Mononuclear cell (primary cell): Measurements from ENCODE around the gene RELB. TPM values are rescaled to one million over a fixed set of nuclear protein-coding genes. Genes with fewer than 3 reads are reported as not detected.

Experiments used
- H3K27me3 ChIP-seq: 2 replicates; pipeline ENCODE4 v1.6.0; 2011; ENCODE audit warnings: low read length, control low read depth; ENCODE audit not compliant: insufficient read depth
- H3K4me1 ChIP-seq: 2 replicates; pipeline ENCODE4 v1.5.1; 2011; ENCODE audit warnings: mild to moderate bottlenecking, low read length, control low read depth; ENCODE audit not compliant: insufficient read depth
- H3K4me3 ChIP-seq: 2 replicates; pipeline ENCODE4 v1.5.1; 2011; ENCODE audit warnings: mild to moderate bottlenecking, low read length, moderate library complexity
- H3K9me3 ChIP-seq: 2 replicates; pipeline ENCODE4 v1.5.1; 2011; ENCODE audit warnings: low read depth, mild to moderate bottlenecking, control low read depth, low read length
- total RNA-seq: library from RNA; depleted of rRNA; stranded (reverse); fragments of >200 nt; gene quantifications from one replicate; pipeline ENCODE4 v1.2.3, GENCODE V29; 2012

The RELB gene
- total RNA-seq, 1 donor = 42.9 TPM

- H3K4me1 ChIP-seq = no peaks in the 10 kb centered on the region
- H3K9me3 ChIP-seq = no peaks in the 10 kb centered on the region
- no peaks in the 10 kb centered on the region for H3K27me3 ChIP-seq
- H3K4me3 ChIP-seq = no peak overlapping the region
Observed at GRCh38 chr19:44973982-44974735, 27.1 kb upstream of the RELB start.

- no peaks in the 10 kb centered on the region for H3K4me1 ChIP-seq
- no peaks in the 10 kb centered on the region for H3K9me3 ChIP-seq
- no peaks in the 10 kb centered on the region for H3K27me3 ChIP-seq
- no peak overlapping the region for H3K4me3 ChIP-seq
Observed at GRCh38 chr19:44974857-44975256, 26.4 kb upstream of the RELB start.

GRCh38 chr19:44975444-44975843 lies 25.8 kb upstream of the RELB start:
- H3K4me1 ChIP-seq = no peaks in the 10 kb centered on the region
- H3K4me3 ChIP-seq = no peak overlapping the region
- H3K27me3 ChIP-seq = no peaks in the 10 kb centered on the region
- H3K9me3 ChIP-seq = no peaks in the 10 kb centered on the region

GRCh38 chr19:44984005-44984404 lies 17.3 kb upstream of the RELB start:
- no peak overlapping the region for H3K4me3 ChIP-seq

GRCh38 chr19:44985445-44985844 lies 15.8 kb upstream of the RELB start:
- Histone ChIP-seq H3K9me3 (no peaks in the 10 kb centered on the region), H3K27me3 (no peaks in the 10 kb centered on the region), H3K4me1 (no peaks in the 10 kb centered on the region), H3K4me3 (no peak overlapping the region)

More at GRCh38 chr19:44984005-44984404, 17.3 kb upstream of the RELB start:
- Histone ChIP-seq H3K4me1 (no peaks in the 10 kb centered on the region), H3K27me3 (no peaks in the 10 kb centered on the region), H3K9me3 (no peaks in the 10 kb centered on the region)

GRCh38 chr19:44986389-44986788 lies 14.9 kb upstream of the RELB start:
- Histone ChIP-seq H3K9me3 (no peaks in the 10 kb centered on the region), H3K27me3 (no peaks in the 10 kb centered on the region), H3K4me3 (no peak overlapping the region), H3K4me1 (no peaks in the 10 kb centered on the region)

- H3K4me3 ChIP-seq = no peak overlapping the region
Observed at GRCh38 chr19:44987148-44987675, 14.1 kb upstream of the RELB start.

GRCh38 chr19:44988273-44988672 lies 13.0 kb upstream of the RELB start:
- H3K27me3 ChIP-seq = no peaks in the 10 kb centered on the region
- no peak overlapping the region for H3K4me3 ChIP-seq
- H3K9me3 ChIP-seq = no peaks in the 10 kb centered on the region
- no peaks in the 10 kb centered on the region for H3K4me1 ChIP-seq

More at GRCh38 chr19:44987148-44987675, 14.1 kb upstream of the RELB start:
- Histone ChIP-seq H3K9me3 (no peaks in the 10 kb centered on the region), H3K27me3 (no peaks in the 10 kb centered on the region), H3K4me1 (no peaks in the 10 kb centered on the region)

GRCh38 chr19:44988896-44989556 lies 12.2 kb upstream of the RELB start:
- H3K27me3 ChIP-seq = no peaks in the 10 kb centered on the region
- no peaks in the 10 kb centered on the region for H3K9me3 ChIP-seq
- H3K4me1 ChIP-seq = no peaks in the 10 kb centered on the region
- H3K4me3 ChIP-seq = no peak overlapping the region

GRCh38 chr19:44990459-44990858 lies 10.8 kb upstream of the RELB start:
- H3K27me3 ChIP-seq = no peaks in the 10 kb centered on the region
- no peaks in the 10 kb centered on the region for H3K9me3 ChIP-seq
- no peaks in the 10 kb centered on the region for H3K4me1 ChIP-seq
- no peak overlapping the region for H3K4me3 ChIP-seq

GRCh38 chr19:44990966-44991365 lies 10.3 kb upstream of the RELB start:
- no peaks in the 10 kb centered on the region for H3K9me3 ChIP-seq
- H3K27me3 ChIP-seq = no peaks in the 10 kb centered on the region
- H3K4me3 ChIP-seq = no peak overlapping the region
- H3K4me1 ChIP-seq = no peaks in the 10 kb centered on the region

GRCh38 chr19:44992336-44993163 lies 8.7 kb upstream of the RELB start:
- H3K9me3 ChIP-seq = no peaks in the 10 kb centered on the region
- H3K4me3 ChIP-seq = no peak overlapping the region
- no peaks in the 10 kb centered on the region for H3K27me3 ChIP-seq
- no peaks in the 10 kb centered on the region for H3K4me1 ChIP-seq

- no peaks in the 10 kb centered on the region for H3K4me1 ChIP-seq
- no peaks in the 10 kb centered on the region for H3K9me3 ChIP-seq
- H3K27me3 ChIP-seq = no peaks in the 10 kb centered on the region
- H3K4me3 ChIP-seq = no peak overlapping the region
Observed at GRCh38 chr19:44993526-44993925, 7.7 kb upstream of the RELB start.

- H3K4me3 ChIP-seq = no peak overlapping the region
- H3K27me3 ChIP-seq = no peaks in the 10 kb centered on the region
- no peaks in the 10 kb centered on the region for H3K9me3 ChIP-seq
- no peaks in the 10 kb centered on the region for H3K4me1 ChIP-seq
Observed at GRCh38 chr19:44993926-44994537, 7.2 kb upstream of the RELB start.

- Histone ChIP-seq H3K9me3 (no peaks in the 10 kb centered on the region), H3K4me1 (peaks cover 16% of the 10 kb centered on the region), H3K4me3 (no peak overlapping the region)
Observed at GRCh38 chr19:44998025-44998424, 3.2 kb upstream of the RELB start.

More at GRCh38 chr19:44998025-44998424, 3.2 kb upstream of the RELB start:
- H3K27me3 ChIP-seq = no peaks in the 10 kb centered on the region
